Karpas-422 (cell line): ENCODE measurements around the gene KCNJ6. TPM values are rescaled to one million over a fixed set of nuclear protein-coding genes. Genes with fewer than 3 reads are reported as not detected.

Experiments used
- DNase-seq: peaks from one replicate; pipeline ENCODE4 v3.0.0-alpha.2; 2015
- H2AFZ ChIP-seq: fragments of 200-600 bp; sonication (generic); 2 replicates; pipeline ENCODE4 v1.6.1; 2014; ENCODE audit warnings: antibody characterized with exemption, low read length, mixed read lengths
- H3K27ac ChIP-seq: fragments of 200-600 bp; sonication (generic); 2 replicates; pipeline ENCODE4 v1.5.1; 2014; ENCODE audit warnings: mild to moderate bottlenecking, low read length, moderate library complexity
- H3K27me3 ChIP-seq: fragments of 200-600 bp; sonication (generic); 2 replicates; pipeline ENCODE4 v1.6.1; 2014; ENCODE audit warnings: low read length, mixed read lengths
- H3K36me3 ChIP-seq: fragments of 200-600 bp; sonication (generic); 2 replicates; pipeline ENCODE4 v1.6.1; 2014; ENCODE audit warnings: low read length, mixed read lengths; ENCODE audit not compliant: insufficient read depth
- H3K4me1 ChIP-seq: fragments of 200-600 bp; sonication (generic); 2 replicates; pipeline ENCODE4 v1.6.1; 2014; ENCODE audit warnings: mild to moderate bottlenecking, low read length, mixed read lengths
- H3K4me2 ChIP-seq: fragments of 200-600 bp; sonication (generic); 2 replicates; pipeline ENCODE4 v1.6.1; 2014; ENCODE audit warnings: low read length, low read depth, mild to moderate bottlenecking; ENCODE audit not compliant: poor library complexity, severe bottlenecking
- H3K4me3 ChIP-seq: fragments of 200-600 bp; sonication (generic); 2 replicates; pipeline ENCODE4 v1.5.1; 2014; ENCODE audit warnings: mild to moderate bottlenecking, antibody characterized with exemption, low read length, mixed read lengths
- H3K79me2 ChIP-seq: fragments of 200-600 bp; sonication (generic); 2 replicates; pipeline ENCODE4 v1.6.1; 2014; ENCODE audit warnings: mild to moderate bottlenecking, low read length, mixed read lengths
- H3K9ac ChIP-seq: fragments of 200-600 bp; sonication (generic); 2 replicates; pipeline ENCODE4 v1.6.0; 2014; ENCODE audit warnings: low read length
- H3K9me2 ChIP-seq: fragments of 200-600 bp; sonication (generic), shearing (Covaris generic); replicated peaks from 2 replicates; pipeline ENCODE4 v1.6.0; 2014; ENCODE audit warnings: mild to moderate bottlenecking, low read length, moderate library complexity; ENCODE audit not compliant: insufficient read depth
- H3K9me3 ChIP-seq: fragments of 300-700, 200-600 bp; sonication (generic); 2 replicates; pipeline ENCODE4 v1.6.1; 2014; ENCODE audit warnings: low read length, mixed read lengths
- H4K20me1 ChIP-seq: fragments of 200-600 bp; sonication (generic); 2 replicates; pipeline ENCODE4 v1.6.1; 2014; ENCODE audit warnings: mild to moderate bottlenecking, antibody characterized with exemption, low read length, low read depth; ENCODE audit not compliant: insufficient read depth
- total RNA-seq: library from RNA; depleted of rRNA; stranded (reverse); fragments of >200 nt; shearing (Covaris generic); gene quantifications from 2 replicates; pipeline ENCODE4 v1.2.3, GENCODE V29; 2014; ENCODE audit warnings: low replicate concordance

The KCNJ6 gene
- total RNA-seq, 1 experiment from 2014 or later: not detected

DNA sequence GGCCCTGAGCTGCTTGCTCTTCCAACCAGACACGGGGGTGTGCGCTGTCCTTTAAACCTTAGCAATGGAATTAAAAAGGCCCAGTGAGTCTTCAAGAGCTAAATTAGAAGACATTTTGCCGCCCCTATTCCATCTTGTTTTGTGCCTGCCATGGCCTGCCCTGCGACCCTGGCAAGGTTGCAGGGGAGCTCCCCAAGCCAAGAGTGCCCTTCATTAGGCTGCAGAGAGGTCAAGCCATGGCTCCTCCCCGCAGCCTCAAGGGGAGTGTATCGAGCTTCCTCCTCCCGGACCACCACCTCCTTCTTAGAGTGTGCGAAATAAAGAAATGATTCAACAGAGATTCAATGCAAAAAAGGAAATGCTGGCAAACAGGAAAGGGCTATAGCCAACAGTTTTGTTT, 293.5 kb downstream of the KCNJ6 start:
- no peak for DNase-seq
- Histone ChIP-seq H3K27ac (no peak overlapping the region), H3K9ac (no peak overlapping the region), H3K36me3 (no peaks in the 10 kb centered on the region), H2AFZ (no peak overlapping the region), H3K4me3 (no peak overlapping the region), H3K79me2 (no peaks in the 10 kb centered on the region), H3K27me3 (no peaks in the 10 kb centered on the region), H4K20me1 (no peaks in the 10 kb centered on the region), H3K9me3 (no peaks in the 10 kb centered on the region), H3K9me2 (no peaks in the 10 kb centered on the region), H3K4me2 (no peak overlapping the region), H3K4me1 (no peaks in the 10 kb centered on the region)

GRCh38 chr21:37620401-37620800, 295.9 kb downstream of the KCNJ6 start:
- no peak overlapping the region for H3K9ac ChIP-seq

GRCh38 chr21:37619464-37619974, 296.7 kb downstream of the KCNJ6 start:
- H3K36me3 ChIP-seq: no peaks in the 10 kb centered on the region
- no peak overlapping the region for H3K4me2 ChIP-seq
- no peaks in the 10 kb centered on the region for H3K79me2 ChIP-seq
- no peak overlapping the region for H2AFZ ChIP-seq
- DNase-seq: no peak
- no peaks in the 10 kb centered on the region for H3K4me1 ChIP-seq
- no peak overlapping the region for H3K27ac ChIP-seq
- H3K27me3 ChIP-seq: no peaks in the 10 kb centered on the region
- H3K4me3 ChIP-seq: no peak overlapping the region
- no peaks in the 10 kb centered on the region for H3K9me2 ChIP-seq
- no peak overlapping the region for H3K9ac ChIP-seq
- H4K20me1 ChIP-seq: no peaks in the 10 kb centered on the region
- H3K9me3 ChIP-seq: no peaks in the 10 kb centered on the region

More at GRCh38 chr21:37620401-37620800, 295.9 kb downstream of the KCNJ6 start:
- no peaks in the 10 kb centered on the region for H3K79me2 ChIP-seq
- no peak overlapping the region for H2AFZ ChIP-seq
- no peak overlapping the region for H3K4me2 ChIP-seq
- no peaks in the 10 kb centered on the region for H3K4me1 ChIP-seq
- no peak overlapping the region for H3K27ac ChIP-seq
- no peaks in the 10 kb centered on the region for H3K36me3 ChIP-seq
- H3K9me3 ChIP-seq: no peaks in the 10 kb centered on the region
- DNase-seq: no peak
- H3K9me2 ChIP-seq: no peaks in the 10 kb centered on the region
- no peaks in the 10 kb centered on the region for H3K27me3 ChIP-seq
- H4K20me1 ChIP-seq: no peaks in the 10 kb centered on the region
- no peak overlapping the region for H3K4me3 ChIP-seq

DNA sequence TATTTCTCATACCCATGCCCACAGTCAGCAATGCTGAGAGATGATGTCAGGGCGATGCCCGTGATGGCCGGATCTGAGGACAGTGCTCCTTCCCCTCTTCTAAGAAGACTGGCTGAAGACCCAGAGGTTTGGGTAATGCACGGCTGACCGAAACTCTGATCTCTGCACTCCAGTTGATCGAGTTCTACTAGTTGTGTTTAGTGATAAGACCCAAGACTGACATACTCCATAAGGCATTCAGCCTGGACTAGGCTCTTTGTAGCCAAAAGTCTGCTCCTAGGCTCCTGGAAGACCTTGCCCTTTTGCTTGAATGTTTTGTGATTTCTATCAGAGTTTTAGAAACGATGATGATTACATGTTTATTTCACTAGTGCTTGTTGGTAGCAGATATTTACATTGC, 298.2 kb downstream of the KCNJ6 start:
- Histone ChIP-seq H3K9me2 (no peaks in the 10 kb centered on the region), H3K27me3 (no peaks in the 10 kb centered on the region), H3K27ac (no peak overlapping the region), H3K4me3 (no peak overlapping the region), H3K4me2 (no peak overlapping the region), H3K79me2 (no peaks in the 10 kb centered on the region), H3K36me3 (no peaks in the 10 kb centered on the region), H3K9me3 (no peaks in the 10 kb centered on the region), H4K20me1 (no peaks in the 10 kb centered on the region), H3K4me1 (no peaks in the 10 kb centered on the region), H2AFZ (no peak overlapping the region), H3K9ac (no peak overlapping the region)
- no peak for DNase-seq

GRCh38 chr21:37615962-37616361, 300.3 kb downstream of the KCNJ6 start:
- Histone ChIP-seq H3K36me3 (no peaks in the 10 kb centered on the region), H3K27me3 (no peaks in the 10 kb centered on the region), H3K27ac (no peak overlapping the region), H2AFZ (no peak overlapping the region), H3K4me3 (no peak overlapping the region), H3K9me3 (no peaks in the 10 kb centered on the region), H3K79me2 (no peaks in the 10 kb centered on the region), H3K4me2 (no peak overlapping the region), H3K9ac (no peak overlapping the region), H3K9me2 (no peaks in the 10 kb centered on the region), H3K4me1 (no peaks in the 10 kb centered on the region), H4K20me1 (no peaks in the 10 kb centered on the region)
- DNase-seq: no peak

GRCh38 chr21:37614351-37614875, 301.8 kb downstream of the KCNJ6 start:
- no peaks in the 10 kb centered on the region for H3K4me1 ChIP-seq
- no peaks in the 10 kb centered on the region for H3K27me3 ChIP-seq
- H4K20me1 ChIP-seq: no peaks in the 10 kb centered on the region
- no peak overlapping the region for H3K4me2 ChIP-seq
- H2AFZ ChIP-seq: no peak overlapping the region
- H3K9me3 ChIP-seq: no peaks in the 10 kb centered on the region
- no peaks in the 10 kb centered on the region for H3K79me2 ChIP-seq
- no peak overlapping the region for H3K4me3 ChIP-seq
- no peak for DNase-seq
- no peak overlapping the region for H3K27ac ChIP-seq
- H3K9me2 ChIP-seq: no peaks in the 10 kb centered on the region
- H3K9ac ChIP-seq: no peak overlapping the region
- H3K36me3 ChIP-seq: no peaks in the 10 kb centered on the region

GRCh38 chr21:37607081-37607480, 309.2 kb downstream of the KCNJ6 start:
- H3K79me2 ChIP-seq: no peaks in the 10 kb centered on the region
- H3K4me3 ChIP-seq: no peak overlapping the region
- no peaks in the 10 kb centered on the region; the same call in 1 of the 2 replicates for H3K27me3 ChIP-seq
- no peaks in the 10 kb centered on the region for H3K4me1 ChIP-seq
- no peak overlapping the region for H3K27ac ChIP-seq
- no peaks in the 10 kb centered on the region for H4K20me1 ChIP-seq
- no peak for DNase-seq
- H3K36me3 ChIP-seq: no peaks in the 10 kb centered on the region
- no peaks in the 10 kb centered on the region for H3K9me3 ChIP-seq
- no peaks in the 10 kb centered on the region; the same call in 1 of the 2 replicates for H3K9me2 ChIP-seq
- H3K9ac ChIP-seq: no peak overlapping the region
- H2AFZ ChIP-seq: no peak overlapping the region
- H3K4me2 ChIP-seq: no peak overlapping the region

- Histone ChIP-seq H3K4me1 (no peaks in the 10 kb centered on the region), H3K9me3 (no peaks in the 10 kb centered on the region), H3K27me3 (no peaks in the 10 kb centered on the region; the same call in 1 of the 2 replicates), H3K27ac (no peak overlapping the region), H3K4me2 (no peak overlapping the region), H3K9ac (no peak overlapping the region), H3K36me3 (no peaks in the 10 kb centered on the region), H3K4me3 (no peak overlapping the region), H2AFZ (no peak overlapping the region), H3K9me2 (no peaks in the 10 kb centered on the region; the same call in 1 of the 2 replicates), H3K79me2 (no peaks in the 10 kb centered on the region), H4K20me1 (no peaks in the 10 kb centered on the region)
- no peak for DNase-seq
Measured at GRCh38 chr21:37606549-37606948, 309.7 kb downstream of the KCNJ6 start.
